ENCODE measurements around the gene ISM2. TPM values are rescaled to one million over a fixed set of nuclear protein-coding genes. Genes with fewer than 3 reads are reported as not detected.

ISM2 gene
- total and polyA plus RNA-seq, 9 of the 15 experiments (the other 6 are each of a cell fraction or from before 2014, with no cell fraction given) = 0.08 to 0.11 TPM; not detected in 7

DNA sequence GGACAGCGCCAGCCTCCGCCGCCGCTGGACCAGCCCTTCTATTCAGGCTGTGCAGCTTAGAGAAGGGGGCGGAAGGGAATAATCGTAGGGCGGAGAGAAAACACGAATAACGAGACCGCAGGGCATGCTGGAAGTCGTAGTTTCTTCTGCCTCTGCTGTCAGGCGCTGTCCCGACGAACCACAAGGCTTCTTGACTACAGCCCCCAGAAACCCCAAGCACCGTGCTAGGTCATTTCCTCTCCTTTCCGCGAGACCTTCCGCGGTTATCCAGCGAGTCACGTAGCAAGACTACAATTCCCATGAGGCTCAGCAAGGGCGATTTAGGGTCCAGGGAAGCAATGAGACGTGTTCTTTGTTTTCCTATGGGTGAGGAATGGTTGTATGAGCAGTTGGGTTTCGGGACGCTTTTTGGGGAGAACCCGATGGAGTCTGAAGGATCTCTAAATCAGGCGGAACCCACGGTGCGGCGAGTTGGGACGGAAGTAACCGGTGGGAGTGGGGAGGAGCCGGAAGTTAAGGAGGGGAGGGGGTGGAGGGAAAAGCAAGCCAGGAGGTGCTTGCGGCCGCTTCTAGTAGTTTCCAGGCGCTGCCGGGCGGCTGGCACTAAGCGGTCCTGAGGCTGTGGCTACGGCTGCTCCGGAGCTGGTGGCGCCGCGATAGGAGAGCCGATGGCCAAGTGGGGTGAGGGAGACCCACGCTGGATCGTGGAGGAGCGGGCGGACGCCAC, 40.9 kb downstream of the ISM2 start, which contains the start of the genes AHSA1 and VIPAS39 (continued):
- TF ChIP-seq, protein P1, sequence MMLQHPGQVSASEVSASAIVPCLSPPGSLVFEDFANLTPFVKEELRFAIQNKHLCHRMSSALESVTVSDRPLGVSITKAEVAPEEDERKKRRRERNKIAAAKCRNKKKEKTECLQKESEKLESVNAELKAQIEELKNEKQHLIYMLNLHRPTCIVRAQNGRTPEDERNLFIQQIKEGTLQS (IDR thresholded peaks at IDR 0.05) = peak; percentile 60; the same call in 1 of the 2 replicates
- TF ChIP-seq, protein P1 (CRISPR knock-in tag; conservative IDR thresholded peaks at IDR 0.05) = no peak
- TF ChIP-seq ARHGAP35 (IDR thresholded peaks at IDR 0.05; ENCODE audit: partially characterized antibody) (peak; percentile 71), TEAD4 (IDR thresholded peaks at IDR 0.05; ENCODE audit: low read length) (no peak), TEAD4 (CRISPR knock-in tag; IDR thresholded peaks at IDR 0.05; ENCODE audit: borderline replicate concordance) (no peak), PRMT5 (CRISPR knock-in tag; IDR thresholded peaks at IDR 0.05) (no peak), SMARCA5 (IDR thresholded peaks at IDR 0.05) (no peak), PHTF2 (CRISPR knock-in tag; IDR thresholded peaks at IDR 0.05) (no peak), ETV5 (CRISPR knock-in tag; IDR thresholded peaks at IDR 0.05; ENCODE audit: low read depth) (peak; percentile 65; the same call in 1 of the 2 replicates), PHF20 (IDR thresholded peaks at IDR 0.05; ENCODE audit: partially characterized antibody) (peak; percentile 52)
- TF ChIP-seq, protein P2, sequence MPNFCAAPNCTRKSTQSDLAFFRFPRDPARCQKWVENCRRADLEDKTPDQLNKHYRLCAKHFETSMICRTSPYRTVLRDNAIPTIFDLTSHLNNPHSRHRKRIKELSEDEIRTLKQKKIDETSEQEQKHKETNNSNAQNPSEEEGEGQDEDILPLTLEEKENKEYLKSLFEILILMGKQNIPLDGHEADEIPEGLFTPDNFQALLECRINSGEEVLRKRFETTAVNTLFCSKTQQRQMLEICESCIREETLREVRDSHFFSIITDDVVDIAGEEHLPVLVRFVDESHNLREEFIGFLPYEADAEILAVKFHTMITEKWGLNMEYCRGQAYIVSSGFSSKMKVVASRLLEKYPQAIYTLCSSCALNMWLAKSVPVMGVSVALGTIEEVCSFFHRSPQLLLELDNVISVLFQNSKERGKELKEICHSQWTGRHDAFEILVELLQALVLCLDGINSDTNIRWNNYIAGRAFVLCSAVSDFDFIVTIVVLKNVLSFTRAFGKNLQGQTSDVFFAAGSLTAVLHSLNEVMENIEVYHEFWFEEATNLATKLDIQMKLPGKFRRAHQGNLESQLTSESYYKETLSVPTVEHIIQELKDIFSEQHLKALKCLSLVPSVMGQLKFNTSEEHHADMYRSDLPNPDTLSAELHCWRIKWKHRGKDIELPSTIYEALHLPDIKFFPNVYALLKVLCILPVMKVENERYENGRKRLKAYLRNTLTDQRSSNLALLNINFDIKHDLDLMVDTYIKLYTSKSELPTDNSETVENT (CRISPR knock-in tag; IDR thresholded peaks at IDR 0.05) = no peak
- TF ChIP-seq, protein P3, sequence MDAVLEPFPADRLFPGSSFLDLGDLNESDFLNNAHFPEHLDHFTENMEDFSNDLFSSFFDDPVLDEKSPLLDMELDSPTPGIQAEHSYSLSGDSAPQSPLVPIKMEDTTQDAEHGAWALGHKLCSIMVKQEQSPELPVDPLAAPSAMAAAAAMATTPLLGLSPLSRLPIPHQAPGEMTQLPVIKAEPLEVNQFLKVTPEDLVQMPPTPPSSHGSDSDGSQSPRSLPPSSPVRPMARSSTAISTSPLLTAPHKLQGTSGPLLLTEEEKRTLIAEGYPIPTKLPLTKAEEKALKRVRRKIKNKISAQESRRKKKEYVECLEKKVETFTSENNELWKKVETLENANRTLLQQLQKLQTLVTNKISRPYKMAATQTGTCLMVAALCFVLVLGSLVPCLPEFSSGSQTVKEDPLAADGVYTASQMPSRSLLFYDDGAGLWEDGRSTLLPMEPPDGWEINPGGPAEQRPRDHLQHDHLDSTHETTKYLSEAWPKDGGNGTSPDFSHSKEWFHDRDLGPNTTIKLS (IDR thresholded peaks at IDR 0.05; ENCODE audit: borderline replicate concordance, low read depth) = peak; percentile 96
